GM12892 (cell line): ENCODE measurements around the gene RHNO1. TPM values are rescaled to one million over a fixed set of nuclear protein-coding genes. Genes with fewer than 3 reads are reported as not detected.

Source experiments
- DNase-seq: peaks from one replicate; pipeline ENCODE4 v3.0.0; 2011; ENCODE audit not compliant: insufficient read length
- FAIRE-seq: peaks from 2 replicates; lab custom pipeline; 2011; peaks lifted over from hg19 to GRCh38; lab: Jason Lieb, UNC
- POLR2A ChIP-seq: IDR thresholded peaks from 2 replicates; pipeline ENCODE4 v1.6.1; 2011; ENCODE audit warnings: low read depth, low read length, control low read depth
- POLR2AphosphoS5 ChIP-seq: IDR thresholded peaks from 2 replicates; pipeline ENCODE4 v1.6.1; 2011; ENCODE audit warnings: low read depth, low read length, control low read depth
- TAF1 ChIP-seq: IDR thresholded peaks from 2 replicates; pipeline ENCODE4 v1.6.1; 2011; ENCODE audit warnings: low read depth, mild to moderate bottlenecking, control low read depth, low read length, borderline replicate concordance
- polyA plus RNA-seq: library from polyadenylated mRNA; unstranded; fragments of >200 nt; gene quantifications from one replicate; pipeline ENCODE4 v1.2.1, GENCODE V29; 2012; ENCODE audit warnings: missing spikeins, inconsistent platforms; ENCODE audit not compliant: missing spikeins

Gene RHNO1, protein sequence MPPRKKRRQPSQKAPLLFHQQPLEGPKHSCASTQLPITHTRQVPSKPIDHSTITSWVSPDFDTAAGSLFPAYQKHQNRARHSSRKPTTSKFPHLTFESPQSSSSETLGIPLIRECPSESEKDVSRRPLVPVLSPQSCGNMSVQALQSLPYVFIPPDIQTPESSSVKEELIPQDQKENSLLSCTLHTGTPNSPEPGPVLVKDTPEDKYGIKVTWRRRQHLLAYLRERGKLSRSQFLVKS
- 37.5 TPM for polyA plus RNA-seq

DNA sequence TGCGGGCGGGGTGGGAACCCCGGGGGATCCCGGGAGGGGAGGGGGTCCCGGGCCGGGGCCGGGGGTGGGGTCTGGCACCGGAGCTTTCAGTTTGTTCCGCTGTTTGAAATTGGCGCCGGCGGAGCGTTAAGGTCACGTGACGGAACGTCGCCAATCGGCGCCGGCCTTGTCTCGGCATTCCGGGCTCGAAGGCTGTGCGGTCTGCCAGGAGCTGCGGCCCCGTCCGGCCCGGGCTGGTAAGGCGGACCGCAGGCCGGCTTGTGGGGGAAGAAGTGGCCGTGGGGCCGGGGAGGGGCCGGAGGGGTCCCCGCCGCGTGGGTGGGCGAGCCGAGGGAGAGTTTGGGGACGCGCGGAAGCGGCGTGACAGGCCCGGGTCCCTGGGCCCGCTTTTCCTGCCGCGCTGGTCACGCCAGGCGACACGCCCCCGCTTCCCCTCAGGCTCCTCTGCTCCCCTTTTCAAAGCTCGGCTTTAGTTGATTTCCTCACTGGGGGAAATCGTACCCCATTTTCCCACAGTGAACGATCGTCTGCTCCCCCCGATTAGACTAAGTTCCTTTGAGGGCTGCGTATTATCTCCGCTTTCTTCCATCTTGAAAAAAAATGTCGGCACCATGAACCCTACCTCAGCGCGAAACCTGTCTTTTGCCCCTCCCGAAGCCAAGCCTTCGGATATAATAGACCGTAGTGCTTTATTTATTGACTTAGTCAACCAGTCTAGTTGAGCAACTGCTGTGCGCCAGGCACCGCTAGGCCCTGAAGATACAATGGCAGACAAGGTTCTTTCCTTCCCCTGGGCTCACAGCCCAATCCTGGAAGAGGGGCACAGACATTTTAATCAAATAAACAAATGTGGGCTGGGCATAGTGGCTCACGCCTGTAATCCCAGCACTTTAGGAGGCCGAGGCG lies at the start of gene RHNO1, which contains the start of gene FOXM1:
RHNO1 (plus strand) TSS at position 177 of the 906 bp plus-strand sequence. CDS start 8,144 bp downstream, outside the sequence.
FOXM1 (minus strand) TSS at position 128 of the 906 bp plus-strand sequence. CDS start 2,696 bp downstream, outside the sequence.
- peak; percentile 66 for TF ChIP-seq POLR2AphosphoS5
- TF ChIP-seq TAF1 = peak; percentile 76
- TF ChIP-seq POLR2A = peak; percentile 66; the same call in 1 of the 2 replicates
- peak; percentile 91 for DNase-seq
- peak; percentile 95 for FAIRE-seq

DNA sequence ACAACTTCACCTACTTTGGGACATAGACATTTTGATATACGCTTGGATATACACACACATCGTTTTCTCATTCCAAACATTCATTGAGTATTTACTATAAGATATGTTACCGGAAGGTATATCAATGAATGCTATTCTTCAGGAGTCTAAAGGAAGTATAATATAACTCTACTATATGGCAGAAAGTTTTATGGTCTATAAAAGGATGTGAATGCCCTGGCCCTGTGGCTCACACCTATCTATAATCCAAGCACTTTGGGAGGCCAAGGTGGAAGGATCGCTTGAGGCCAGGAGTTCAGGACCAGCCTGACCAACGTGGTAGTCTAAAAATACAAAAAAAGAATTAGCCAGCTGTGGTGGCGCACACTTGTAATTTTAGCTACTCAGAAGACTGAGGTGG lies 47.7 kb upstream of the RHNO1 start:
- TF ChIP-seq TAF1 (no peak), POLR2A (no peak), POLR2AphosphoS5 (no peak)
- DNase-seq = no peak
- no peak for FAIRE-seq

DNA sequence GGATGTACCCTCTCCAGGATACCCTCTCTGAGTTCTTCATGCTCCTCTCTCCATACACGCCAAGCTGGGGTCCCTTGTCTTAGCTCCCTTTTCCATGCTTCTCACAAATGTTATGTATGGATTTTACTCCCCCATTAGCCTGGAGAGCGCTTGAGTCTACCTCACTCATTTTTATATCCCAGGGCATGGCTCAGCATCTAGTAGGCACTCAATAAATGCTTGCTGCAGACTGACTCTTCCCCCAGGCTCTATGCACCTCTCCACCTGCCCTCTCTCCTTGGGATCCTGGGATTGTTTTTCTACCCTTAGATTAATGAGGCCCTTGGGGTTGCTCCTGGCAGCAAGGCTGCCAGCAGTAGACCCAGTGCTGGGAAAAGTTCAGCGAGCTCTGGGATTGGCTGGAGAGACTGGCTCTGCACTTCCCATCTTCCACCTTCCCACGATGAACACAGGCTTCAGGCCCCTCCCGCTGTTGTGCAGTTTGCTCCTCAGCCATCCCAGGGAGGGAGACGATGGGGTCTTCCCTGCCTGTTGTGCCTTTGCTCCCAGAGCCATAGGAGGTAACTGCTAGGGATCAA lies 44.4 kb upstream of the RHNO1 start:
- FAIRE-seq (no peak), DNase-seq (no peak)
- TF ChIP-seq POLR2AphosphoS5 = no peak
- TF ChIP-seq POLR2A = no peak
- TF ChIP-seq TAF1 = no peak

DNA sequence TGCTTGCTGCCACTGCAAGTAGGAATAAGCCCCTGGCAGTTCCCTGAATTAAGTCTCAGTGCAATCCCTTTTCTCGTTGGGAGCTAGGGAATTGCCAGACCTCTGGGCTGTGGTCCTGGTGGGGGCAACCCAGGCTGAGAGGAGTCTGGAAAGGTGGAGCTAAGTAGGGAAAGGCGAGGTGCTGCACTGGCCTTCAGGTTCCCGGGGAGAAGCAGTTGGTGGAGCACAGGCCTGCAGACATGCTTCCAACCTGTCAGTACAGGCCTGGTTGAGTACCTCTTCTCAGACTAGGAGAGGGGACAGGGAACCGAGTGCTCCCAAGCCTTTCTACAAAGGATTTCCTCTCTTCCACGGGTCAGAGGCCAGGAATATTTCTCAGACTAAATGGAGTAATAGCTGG lies 43.7 kb upstream of the RHNO1 start:
- no peak for DNase-seq
- FAIRE-seq = no peak
- TF ChIP-seq TAF1 = no peak

DNA sequence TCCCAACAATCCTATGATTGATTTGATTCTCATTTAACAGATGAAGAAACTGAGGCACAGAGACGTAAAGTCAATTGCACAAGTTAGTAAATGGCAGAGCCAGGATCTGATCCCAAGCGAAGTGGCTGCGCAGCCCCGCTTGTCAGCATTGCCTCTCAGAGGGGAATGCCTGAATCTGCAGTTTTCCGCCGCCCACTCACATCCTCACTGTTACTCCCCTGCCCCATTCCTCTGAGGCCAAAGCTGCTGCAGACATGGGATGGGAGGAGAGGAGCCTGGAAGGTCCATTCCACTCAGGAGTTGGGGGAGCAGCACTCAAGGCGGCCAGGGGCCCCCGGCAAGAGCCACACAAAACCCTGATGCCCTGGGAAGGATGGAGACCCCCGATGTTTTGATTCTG lies 43.2 kb upstream of the RHNO1 start:
- TF ChIP-seq POLR2A (no peak), POLR2AphosphoS5 (no peak), TAF1 (no peak)
- FAIRE-seq = no peak
- DNase-seq = no peak

DNA sequence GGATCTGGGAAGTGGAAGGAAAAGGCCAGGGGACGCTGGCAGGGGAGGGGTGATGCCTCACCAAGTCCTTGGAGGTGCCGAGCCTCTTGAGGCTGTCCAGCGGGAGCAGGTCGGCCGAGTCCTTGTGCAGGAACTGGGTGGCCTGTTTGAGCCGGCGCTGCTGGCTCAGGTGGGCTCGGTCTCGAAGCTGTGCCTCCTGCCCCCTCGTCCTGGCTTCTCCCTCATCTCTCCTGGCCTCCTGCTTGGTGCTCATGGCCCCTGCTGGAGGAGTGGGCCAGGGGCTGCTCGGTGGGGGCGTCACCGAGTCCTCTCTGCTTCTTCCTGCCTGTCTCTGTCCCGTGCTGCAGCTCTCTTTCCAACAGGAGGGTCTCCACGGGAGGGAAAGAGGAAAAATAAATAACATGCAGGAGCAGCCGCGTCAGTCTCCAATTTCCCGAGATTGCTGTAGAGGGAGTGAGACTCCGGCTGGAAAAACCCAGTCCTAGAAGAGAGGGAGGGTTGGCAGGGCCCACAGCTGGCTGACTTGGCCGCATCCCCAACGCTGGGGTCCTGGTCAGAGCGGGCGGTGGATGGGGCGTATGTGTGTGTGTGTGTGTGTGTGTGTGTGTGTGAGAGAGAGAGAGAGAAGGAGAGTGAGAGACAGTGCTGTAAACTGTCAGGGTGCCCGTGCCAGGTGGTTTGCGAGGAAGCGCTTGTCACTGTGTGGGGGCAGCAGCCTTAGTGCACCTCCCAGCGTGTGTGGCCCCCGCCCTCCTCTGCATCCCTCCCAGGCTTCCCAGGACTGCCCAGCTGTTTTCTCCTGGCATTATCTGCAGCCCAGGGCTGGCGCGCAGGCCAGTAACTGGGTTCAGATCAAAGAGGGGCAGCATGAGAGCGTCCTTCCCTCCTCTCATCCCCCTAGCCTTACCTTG lies 42.2 kb upstream of the RHNO1 start, which contains the start of gene NRIP2:
NRIP2 (minus strand) TSS at position 455 of the 911 bp plus-strand sequence; CDS start at position 403, 52 bp downstream.
- DNase-seq = no peak
- no peak for FAIRE-seq
- TF ChIP-seq POLR2A (no peak), POLR2AphosphoS5 (no peak), TAF1 (no peak)

DNA sequence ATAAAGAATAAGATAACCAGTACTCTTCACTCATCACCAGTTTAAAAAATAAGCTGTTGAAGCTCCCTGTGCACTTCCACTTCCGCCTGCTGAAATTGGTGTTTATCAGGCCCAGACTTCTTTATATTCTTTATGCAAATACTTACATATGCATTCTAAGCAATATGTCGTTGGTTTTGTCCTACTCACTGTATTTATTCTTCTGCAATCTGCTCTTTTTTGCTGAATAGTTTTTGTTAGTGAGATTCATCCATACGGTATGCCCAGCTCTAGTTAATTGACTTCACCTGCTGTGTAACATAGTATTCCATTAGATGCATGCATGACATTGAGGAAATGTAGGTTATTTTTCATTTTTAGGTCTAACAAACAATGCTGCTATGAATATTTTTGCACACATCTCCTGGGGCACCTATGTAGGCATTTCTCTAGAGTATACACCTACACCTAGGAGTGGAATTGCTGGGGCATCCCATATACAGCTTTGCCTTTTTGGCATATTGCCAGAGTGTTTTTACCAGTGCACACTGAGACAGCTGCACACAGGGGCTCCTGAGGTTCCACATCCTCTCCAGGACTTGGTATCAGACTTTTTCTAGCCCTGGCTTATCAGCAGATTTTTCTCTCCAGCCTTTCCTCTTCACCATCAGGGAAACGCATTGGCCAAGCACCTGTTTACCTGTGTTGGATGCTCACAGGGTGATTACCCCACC lies 41.2 kb upstream of the RHNO1 start:
- no peak for DNase-seq
- TF ChIP-seq TAF1 = no peak
- TF ChIP-seq POLR2AphosphoS5 = no peak
- TF ChIP-seq POLR2A = no peak
- no peak for FAIRE-seq

DNA sequence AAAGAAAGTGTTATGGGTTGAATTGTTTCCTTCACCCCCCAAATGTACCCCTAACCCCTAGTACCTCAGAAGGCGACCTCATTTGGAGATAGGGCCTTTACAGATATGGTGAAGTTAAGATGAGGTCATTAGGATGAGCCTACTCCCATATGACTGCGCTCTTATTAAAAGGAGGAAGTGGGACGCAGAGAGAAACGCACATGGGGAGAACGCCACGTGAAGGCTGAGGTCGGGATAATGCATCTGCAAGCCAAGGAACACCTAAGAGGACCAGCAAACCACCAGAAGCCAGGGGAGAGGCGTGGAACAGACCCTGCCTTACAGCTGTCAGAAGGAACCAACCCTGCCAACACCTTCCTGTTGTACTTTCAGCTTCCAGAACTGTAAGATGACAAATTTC lies 40.4 kb upstream of the RHNO1 start:
- no peak for DNase-seq
- FAIRE-seq = peak; percentile 42
- TF ChIP-seq POLR2AphosphoS5 (no peak), POLR2A (no peak), TAF1 (no peak)

DNA sequence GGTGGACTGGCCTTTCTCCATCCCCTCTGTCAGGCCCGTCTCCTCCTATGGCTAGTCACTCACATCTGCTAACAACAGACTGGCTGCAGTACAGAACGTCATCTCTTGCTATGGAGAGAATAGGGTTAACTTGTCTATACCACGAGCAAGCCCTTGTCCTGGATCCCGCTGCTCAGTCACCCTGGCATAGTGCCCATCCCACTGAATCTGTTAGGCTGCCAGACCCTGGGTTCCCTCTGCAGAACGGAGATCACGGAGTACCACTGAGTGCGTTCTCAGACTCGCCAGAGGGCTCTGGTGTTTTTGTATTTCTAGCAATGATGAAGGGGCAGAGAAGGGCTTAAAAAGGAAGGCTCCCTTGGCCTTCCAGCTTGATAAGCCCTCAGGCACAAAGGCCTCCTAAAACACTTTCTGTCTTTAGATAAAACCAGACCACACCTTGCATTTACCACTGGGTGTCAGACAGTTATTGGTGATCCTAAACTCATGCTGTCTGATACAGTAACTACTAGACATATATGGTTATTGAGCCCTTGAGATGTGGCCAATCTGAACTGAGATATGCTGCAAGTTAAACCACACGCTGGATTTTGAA lies 35.9 kb upstream of the RHNO1 start:
- no peak for DNase-seq
- no peak for TF ChIP-seq POLR2A
- TF ChIP-seq POLR2AphosphoS5 = no peak
- TF ChIP-seq TAF1 = no peak
- FAIRE-seq = no peak
